Stimulated activated CD8-positive, alpha-beta memory T cell treated with anti-CD3 and anti-CD28 coated beads, Interleukin-12 subunit alpha, Interleukin-12 subunit beta, amount 100 ng/mL, for 4 hours (primary cell): ENCODE data around the gene STIM2.
"Not testable (repeated sequence)": the region's sequence is repeated elsewhere in the genome, so short reads cannot be mapped to it uniquely, and the experiment has no call there.

Experiments
- DNase-seq: peaks from one replicate; pipeline ENCODE4 v3.0.0-alpha.2; 2020; ENCODE audit warnings: low read depth

Gene STIM2

GRCh38 chr4:26860157-26860921 lies at the start of gene STIM2:
TSS of gene STIM2 (plus strand) at chr4:26860841.
- DNase-seq, result peak; percentile 99

- DNase-seq, result not testable (repeated sequence)
Measured at GRCh38 chr4:26811571-26811970, 49.1 kb upstream of the STIM2 start.

GRCh38 chr4:26812049-26812714 lies 48.5 kb upstream of the STIM2 start:
- no peak for DNase-seq

- no peak for DNase-seq
Measured at GRCh38 chr4:26813698-26814097, 46.9 kb upstream of the STIM2 start.

- no peak for DNase-seq
Measured at GRCh38 chr4:26815199-26815598, 45.4 kb upstream of the STIM2 start.

GRCh38 chr4:26815706-26816105 lies 44.9 kb upstream of the STIM2 start:
- DNase-seq, result no peak

GRCh38 chr4:26819026-26819425 lies 41.6 kb upstream of the STIM2 start:
- DNase-seq, result no peak

- DNase-seq, result no peak
Measured at GRCh38 chr4:26819478-26820095, 41.1 kb upstream of the STIM2 start.

- DNase-seq, result no peak
Measured at GRCh38 chr4:26820346-26820745, 40.3 kb upstream of the STIM2 start.

- no peak for DNase-seq
Measured at GRCh38 chr4:26821031-26821430, 39.6 kb upstream of the STIM2 start.

GRCh38 chr4:26821677-26822503 lies 38.8 kb upstream of the STIM2 start:
- no peak for DNase-seq

- no peak for DNase-seq
Measured at GRCh38 chr4:26822546-26822945, 38.1 kb upstream of the STIM2 start.

- DNase-seq, result not testable (repeated sequence)
Measured at GRCh38 chr4:26822974-26823373, 37.7 kb upstream of the STIM2 start.

- no peak for DNase-seq
Measured at GRCh38 chr4:26823583-26823982, 37.1 kb upstream of the STIM2 start.

GRCh38 chr4:26824667-26825066 lies 36.0 kb upstream of the STIM2 start:
- no peak for DNase-seq

GRCh38 chr4:26826721-26827120 lies 33.9 kb upstream of the STIM2 start:
- DNase-seq, result no peak

GRCh38 chr4:26827336-26827735 lies 33.3 kb upstream of the STIM2 start:
- DNase-seq, result not testable (repeated sequence)

GRCh38 chr4:26827798-26828197 lies 32.8 kb upstream of the STIM2 start:
- DNase-seq, result no peak

GRCh38 chr4:26829018-26829417 lies 31.6 kb upstream of the STIM2 start:
- DNase-seq, result no peak

GRCh38 chr4:26830033-26830432 lies 30.6 kb upstream of the STIM2 start:
- no peak for DNase-seq

- no peak for DNase-seq
Measured at GRCh38 chr4:26830701-26831100, 29.9 kb upstream of the STIM2 start.

GRCh38 chr4:26836539-26836938 lies 24.1 kb upstream of the STIM2 start:
- DNase-seq, result no peak
